ENCODE measurements around the gene RALGAPA2.

DNA sequence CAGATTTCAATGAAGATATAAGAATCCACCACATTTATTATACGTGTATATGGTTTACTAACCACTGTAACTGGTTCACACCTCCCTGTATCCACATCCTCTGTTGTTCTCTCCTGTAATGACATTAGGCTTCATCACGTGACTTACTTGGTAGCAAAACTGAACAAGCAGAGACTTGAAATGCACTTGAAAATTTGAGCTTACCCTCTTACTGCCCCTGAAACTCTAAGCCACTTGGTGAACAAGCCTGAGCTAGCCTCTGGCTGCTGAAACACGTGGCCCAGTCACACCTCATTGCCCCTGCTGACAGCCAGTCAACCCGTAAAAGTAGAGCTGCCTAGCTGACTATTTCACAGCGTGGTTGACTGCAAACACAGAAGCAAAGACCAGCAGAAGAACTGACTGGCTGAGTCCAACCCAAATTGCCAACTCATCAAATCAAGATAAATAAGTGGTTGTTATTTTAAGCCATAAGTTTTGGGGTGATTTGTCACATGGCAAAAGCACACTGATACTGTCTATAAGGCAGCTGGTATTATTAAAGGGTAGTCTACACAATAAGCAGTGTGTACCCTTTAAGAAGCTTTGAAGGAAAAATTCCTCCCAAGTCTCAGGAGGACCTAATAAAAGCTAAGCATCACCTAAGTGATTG lies 109.0 kb downstream of the RALGAPA2 start:
- no peak for TF ChIP-seq CTCF (IDR thresholded peaks at IDR 0.05; ENCODE audit: low read depth, low read length)
- no peak for TF ChIP-seq POLR2A (IDR thresholded peaks at IDR 0.05; ENCODE audit: extremely low read depth, insufficient read length)
